HepG2 (cell line): ENCODE measurements around the gene ANO2. TPM values are rescaled to one million over a fixed set of nuclear protein-coding genes. Genes with fewer than 3 reads are reported as not detected.
A peak's percentile ranks its signal among the peaks of the same experiment; 100 is the strongest.

Source experiments
- ATF1 ChIP-seq: IDR thresholded peaks from 2 replicates; pipeline ENCODE4 v1.6.1; 2016; ENCODE audit warnings: mild to moderate bottlenecking, control low read depth
- CENPT ChIP-seq: sonication (generic); formaldehyde crosslinking; IDR thresholded peaks from 2 replicates; pipeline ENCODE4 v1.8.0; 2022; ENCODE audit warnings: low read depth, mild to moderate bottlenecking, moderate library complexity, missing genetic modification reagents
- ELF1 ChIP-seq: sonication (generic); formaldehyde crosslinking; IDR thresholded peaks from 2 replicates; pipeline ENCODE4 v1.4.0; 2020; ENCODE audit warnings: missing genetic modification reagents
- EP300 ChIP-seq, 3 experiments: sonication (generic) in 1 of 3; formaldehyde crosslinking in 1 of 3; IDR thresholded peaks; 2 replicates each; pipeline versions ENCODE4 v1.5.1 to v1.6.1; 2011 to 2020; ENCODE audit warnings: low read depth in 2 of 3, low read length in 2 of 3, borderline replicate concordance in 1 of 3, improper control_type of control experiment in 1 of 3, mild to moderate bottlenecking in 1 of 3, missing genetic modification reagents in 1 of 3, moderate library complexity in 1 of 3
- GPN1 ChIP-seq: sonication (generic); formaldehyde crosslinking; IDR thresholded peaks from 2 replicates; pipeline ENCODE4 v1.5.1; 2020; ENCODE audit warnings: missing genetic modification reagents, borderline replicate concordance
- KDM4B ChIP-seq: sonication (generic); formaldehyde crosslinking; IDR thresholded peaks from 2 replicates; pipeline ENCODE4 v1.4.0; 2020; ENCODE audit warnings: missing genetic modification reagents
- KLF13 ChIP-seq: sonication (generic); formaldehyde crosslinking; IDR thresholded peaks from 2 replicates; pipeline ENCODE4 v1.4.0; 2020; ENCODE audit warnings: mild to moderate bottlenecking, missing genetic modification reagents
- MLLT10 ChIP-seq: sonication (generic); formaldehyde crosslinking; IDR thresholded peaks from 2 replicates; pipeline ENCODE4 v1.4.0; 2020; ENCODE audit warnings: missing genetic modification reagents
- PHF5A ChIP-seq: IDR thresholded peaks from one replicate; pipeline ENCODE4 v1.6.1; 2018; ENCODE audit warnings: low read depth, missing genetic modification reagents; ENCODE audit not compliant: unreplicated experiment
- REL ChIP-seq: sonication (generic); formaldehyde crosslinking; conservative IDR thresholded peaks from 2 replicates; pipeline ENCODE4 v1.8.0; 2022; ENCODE audit warnings: mild to moderate bottlenecking, missing genetic modification reagents, moderate library complexity
- SAP130 ChIP-seq: IDR thresholded peaks from 2 replicates; pipeline ENCODE4 v1.6.1; 2016; ENCODE audit warnings: low read depth
- SPEN ChIP-seq: sonication (generic); formaldehyde crosslinking; IDR thresholded peaks from 2 replicates; pipeline ENCODE4 v1.5.1; 2020; ENCODE audit warnings: low read depth, mild to moderate bottlenecking, missing genetic modification reagents
- ZEB1 ChIP-seq: IDR thresholded peaks from 2 replicates; pipeline ENCODE4 v1.6.1; 2012; ENCODE audit warnings: mild to moderate bottlenecking, low read depth, inconsistent platforms; ENCODE audit not compliant: insufficient replicate concordance
- ZMYM4 ChIP-seq: sonication (generic); formaldehyde crosslinking; IDR thresholded peaks from 2 replicates; pipeline ENCODE4 v1.8.1; 2023; ENCODE audit warnings: mild to moderate bottlenecking, missing genetic modification reagents
- ZNF12 ChIP-seq: sonication (generic); formaldehyde crosslinking; IDR thresholded peaks from 2 replicates; pipeline ENCODE4 v1.5.0; 2020; ENCODE audit warnings: missing genetic modification reagents
- ZNF143 ChIP-seq: sonication (generic); formaldehyde crosslinking; IDR thresholded peaks from 2 replicates; pipeline ENCODE4 v1.4.0; 2020; ENCODE audit warnings: missing genetic modification reagents
- ZNF234 ChIP-seq: sonication (generic); formaldehyde crosslinking; conservative IDR thresholded peaks from 2 replicates; pipeline ENCODE4 v1.5.1; 2020; ENCODE audit warnings: mild to moderate bottlenecking, missing genetic modification reagents
- ZNF547 ChIP-seq: sonication (generic); formaldehyde crosslinking; IDR thresholded peaks from 2 replicates; pipeline ENCODE4 v1.5.1; 2020; ENCODE audit warnings: mild to moderate bottlenecking, missing genetic modification reagents
- ZNF564 ChIP-seq: sonication (generic); formaldehyde crosslinking; IDR thresholded peaks from 2 replicates; pipeline ENCODE4 v1.8.1; 2023; ENCODE audit warnings: mild to moderate bottlenecking, missing genetic modification reagents
- ZNF619 ChIP-seq: sonication (generic); formaldehyde crosslinking; IDR thresholded peaks from 2 replicates; pipeline ENCODE4 v1.4.0; 2020; ENCODE audit warnings: mild to moderate bottlenecking, missing genetic modification reagents
- ZNF678 ChIP-seq: sonication (generic); formaldehyde crosslinking; IDR thresholded peaks from 2 replicates; pipeline ENCODE4 v1.4.0; 2020; ENCODE audit warnings: mild to moderate bottlenecking, missing genetic modification reagents
- ZSCAN31 ChIP-seq: sonication (generic); formaldehyde crosslinking; IDR thresholded peaks from 2 replicates; pipeline ENCODE4 v1.5.0; 2020; ENCODE audit warnings: low read depth, mild to moderate bottlenecking, missing genetic modification reagents
- polyA plus RNA-seq, 8 experiments: library from polyadenylated mRNA; depleted of rRNA in 3 of 8; stranded (reverse) in 7 of 8; unstranded in 1 of 8; fragments of >200 nt; fragmentation: Illumina TruSeq in 4 of 8; extraction: Trizol in 4 of 8; gene quantifications; 2 replicates each; pipeline versions ENCODE4 v1.2.1 to v1.2.3, GENCODE V29; 2011 to 2016; ENCODE audit warnings: low read depth in 4 of 8, missing spikeins in 1 of 8, mixed read lengths in 1 of 8; ENCODE audit not compliant: insufficient read depth in 1 of 8
- total RNA-seq, 5 experiments: library from RNA; depleted of rRNA; stranded (reverse); fragments of >200 nt; fragmentation: Illumina TruSeq; extraction: Trizol; gene quantifications; 2 replicates each; pipeline ENCODE4 v1.2.3, GENCODE V29; 2016; ENCODE audit warnings: low read depth in 1 of 5
- TF ChIP-seq, protein P1 (sequence below): sonication (generic); formaldehyde crosslinking; IDR thresholded peaks from 2 replicates; pipeline ENCODE4 v1.8.0; 2022; ENCODE audit warnings: mild to moderate bottlenecking, missing genetic modification reagents
- TF ChIP-seq, protein P2 (sequence below): sonication (generic); formaldehyde crosslinking; IDR thresholded peaks from 2 replicates; pipeline ENCODE4; 2020; ENCODE audit warnings: missing genetic modification reagents, mild to moderate bottlenecking, borderline replicate concordance
- TF ChIP-seq, protein P3 (sequence below): sonication (generic); formaldehyde crosslinking; IDR thresholded peaks from 2 replicates; pipeline ENCODE4 v1.5.1; 2020; ENCODE audit warnings: mild to moderate bottlenecking, missing genetic modification reagents, moderate library complexity
- TF ChIP-seq, protein P4 (sequence below): sonication (generic); formaldehyde crosslinking; IDR thresholded peaks from 2 replicates; pipeline ENCODE4 v1.4.0; 2020; ENCODE audit warnings: missing genetic modification reagents

Gene ANO2
- total and polyA plus RNA-seq, 2 of the 13 experiments (the other 11 are each of a cell fraction or from before 2014, with no cell fraction given) = 0.18 TPM; not detected in 1

DNA sequence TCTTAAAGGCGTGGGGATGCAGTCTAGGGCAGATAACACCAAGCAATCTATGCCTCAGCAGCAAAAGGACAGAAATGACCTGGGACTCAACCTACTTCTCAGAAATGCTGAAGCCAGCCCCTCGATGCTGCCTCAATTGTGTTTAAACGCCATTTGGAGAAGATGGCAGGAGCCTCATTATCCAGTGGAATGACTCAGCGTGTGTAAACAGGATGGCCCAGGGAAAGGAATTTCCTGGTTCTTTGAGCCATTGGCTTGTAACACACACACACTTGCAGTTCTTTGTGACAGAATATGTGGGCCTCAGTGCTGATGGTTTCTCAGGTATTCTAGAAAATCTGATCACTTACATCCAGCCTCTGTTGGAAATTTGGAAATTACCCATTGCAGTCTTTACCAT lies 358.9 kb downstream of the ANO2 start (continued):
- TF ChIP-seq REL (CRISPR knock-in tag) (no peak), PHF5A (no peak), ELF1 (CRISPR knock-in tag) (peak; percentile 43; the same call in 1 of the 2 replicates), KLF13 (no peak), ZNF143 (no peak), CENPT (CRISPR knock-in tag) (no peak), EP300 (IDR thresholded peaks at IDR 0.05; ENCODE audit: low read depth in 2 of 2, low read length in 2 of 2) (peak in 1 of 2 experiments; percentile 44; a peak in 1 of 4 replicates), EP300 (CRISPR knock-in tag; IDR thresholded peaks at IDR 0.05; ENCODE audit: borderline replicate concordance) (no peak), KDM4B (CRISPR knock-in tag) (no peak), ATF1 (CRISPR knock-in tag) (no peak), ZMYM4 (no peak), SPEN (no peak), ZNF234 (CRISPR knock-in tag) (no peak), ZNF547 (CRISPR knock-in tag) (no peak), GPN1 (no peak), MLLT10 (CRISPR knock-in tag) (no peak), ZNF619 (CRISPR knock-in tag) (no peak), ZNF564 (CRISPR knock-in tag) (no peak), ZNF678 (no peak), ZNF12 (no peak), ZSCAN31 (CRISPR knock-in tag) (no peak), ZEB1 (no peak), SAP130 (CRISPR knock-in tag) (no peak)
- TF ChIP-seq, protein P1, sequence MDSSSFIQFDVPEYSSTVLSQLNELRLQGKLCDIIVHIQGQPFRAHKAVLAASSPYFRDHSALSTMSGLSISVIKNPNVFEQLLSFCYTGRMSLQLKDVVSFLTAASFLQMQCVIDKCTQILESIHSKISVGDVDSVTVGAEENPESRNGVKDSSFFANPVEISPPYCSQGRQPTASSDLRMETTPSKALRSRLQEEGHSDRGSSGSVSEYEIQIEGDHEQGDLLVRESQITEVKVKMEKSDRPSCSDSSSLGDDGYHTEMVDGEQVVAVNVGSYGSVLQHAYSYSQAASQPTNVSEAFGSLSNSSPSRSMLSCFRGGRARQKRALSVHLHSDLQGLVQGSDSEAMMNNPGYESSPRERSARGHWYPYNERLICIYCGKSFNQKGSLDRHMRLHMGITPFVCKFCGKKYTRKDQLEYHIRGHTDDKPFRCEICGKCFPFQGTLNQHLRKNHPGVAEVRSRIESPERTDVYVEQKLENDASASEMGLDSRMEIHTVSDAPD (CRISPR knock-in tag) = no peak
- TF ChIP-seq, protein P2, sequence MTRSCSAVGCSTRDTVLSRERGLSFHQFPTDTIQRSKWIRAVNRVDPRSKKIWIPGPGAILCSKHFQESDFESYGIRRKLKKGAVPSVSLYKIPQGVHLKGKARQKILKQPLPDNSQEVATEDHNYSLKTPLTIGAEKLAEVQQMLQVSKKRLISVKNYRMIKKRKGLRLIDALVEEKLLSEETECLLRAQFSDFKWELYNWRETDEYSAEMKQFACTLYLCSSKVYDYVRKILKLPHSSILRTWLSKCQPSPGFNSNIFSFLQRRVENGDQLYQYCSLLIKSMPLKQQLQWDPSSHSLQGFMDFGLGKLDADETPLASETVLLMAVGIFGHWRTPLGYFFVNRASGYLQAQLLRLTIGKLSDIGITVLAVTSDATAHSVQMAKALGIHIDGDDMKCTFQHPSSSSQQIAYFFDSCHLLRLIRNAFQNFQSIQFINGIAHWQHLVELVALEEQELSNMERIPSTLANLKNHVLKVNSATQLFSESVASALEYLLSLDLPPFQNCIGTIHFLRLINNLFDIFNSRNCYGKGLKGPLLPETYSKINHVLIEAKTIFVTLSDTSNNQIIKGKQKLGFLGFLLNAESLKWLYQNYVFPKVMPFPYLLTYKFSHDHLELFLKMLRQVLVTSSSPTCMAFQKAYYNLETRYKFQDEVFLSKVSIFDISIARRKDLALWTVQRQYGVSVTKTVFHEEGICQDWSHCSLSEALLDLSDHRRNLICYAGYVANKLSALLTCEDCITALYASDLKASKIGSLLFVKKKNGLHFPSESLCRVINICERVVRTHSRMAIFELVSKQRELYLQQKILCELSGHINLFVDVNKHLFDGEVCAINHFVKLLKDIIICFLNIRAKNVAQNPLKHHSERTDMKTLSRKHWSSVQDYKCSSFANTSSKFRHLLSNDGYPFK (CRISPR knock-in tag) = no peak
- TF ChIP-seq, protein P3, sequence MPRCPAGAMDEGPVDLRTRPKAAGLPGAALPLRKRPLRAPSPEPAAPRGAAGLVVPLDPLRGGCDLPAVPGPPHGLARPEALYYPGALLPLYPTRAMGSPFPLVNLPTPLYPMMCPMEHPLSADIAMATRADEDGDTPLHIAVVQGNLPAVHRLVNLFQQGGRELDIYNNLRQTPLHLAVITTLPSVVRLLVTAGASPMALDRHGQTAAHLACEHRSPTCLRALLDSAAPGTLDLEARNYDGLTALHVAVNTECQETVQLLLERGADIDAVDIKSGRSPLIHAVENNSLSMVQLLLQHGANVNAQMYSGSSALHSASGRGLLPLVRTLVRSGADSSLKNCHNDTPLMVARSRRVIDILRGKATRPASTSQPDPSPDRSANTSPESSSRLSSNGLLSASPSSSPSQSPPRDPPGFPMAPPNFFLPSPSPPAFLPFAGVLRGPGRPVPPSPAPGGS (CRISPR knock-in tag) = no peak
- TF ChIP-seq, protein P4, sequence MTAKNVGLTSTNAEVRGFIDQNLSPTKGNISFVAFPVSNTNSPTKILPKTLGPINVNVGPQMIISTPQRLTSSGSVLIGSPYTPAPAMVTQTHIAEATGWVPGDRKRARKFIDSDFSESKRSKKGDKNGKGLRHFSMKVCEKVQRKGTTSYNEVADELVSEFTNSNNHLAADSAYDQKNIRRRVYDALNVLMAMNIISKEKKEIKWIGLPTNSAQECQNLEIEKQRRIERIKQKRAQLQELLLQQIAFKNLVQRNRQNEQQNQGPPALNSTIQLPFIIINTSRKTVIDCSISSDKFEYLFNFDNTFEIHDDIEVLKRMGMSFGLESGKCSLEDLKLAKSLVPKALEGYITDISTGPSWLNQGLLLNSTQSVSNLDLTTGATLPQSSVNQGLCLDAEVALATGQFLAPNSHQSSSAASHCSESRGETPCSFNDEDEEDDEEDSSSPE (CRISPR knock-in tag) = no peak
